Small intestine (tissue), 7 donors: ENCODE data around the gene NDUFV3. TPM values are rescaled to one million over a fixed set of nuclear protein-coding genes. Genes with fewer than 3 reads are reported as not detected.
"Not testable (repeated sequence)": the region's sequence is repeated elsewhere in the genome, so short reads cannot be mapped to it uniquely, and the experiment has no call there.

ENCODE experiments used
- DNase-seq, 2 donors: peaks; one replicate each; pipeline versions ENCODE4 v3.0.0 to v3.0.0-alpha.2; 2013
- FAIRE-seq: peaks from 2 replicates; lab custom pipeline; 2012; peaks lifted over from hg19 to GRCh38; lab: Jason Lieb, UNC
- H3K27ac ChIP-seq, 3 donors: one replicate each; pipeline ENCODE4 v1.5.1; 2013; ENCODE audit warnings: low read length in 2 of 3, mild to moderate bottlenecking in 2 of 3, control low read depth in 1 of 3, inconsistent platforms in 1 of 3, low read depth in 1 of 3, moderate library complexity in 1 of 3
- H3K27me3 ChIP-seq, 3 donors: one replicate each; pipeline ENCODE4 v1.6.1; 2013; ENCODE audit warnings: low read length in 3 of 3, inconsistent platforms in 1 of 3; ENCODE audit not compliant: control insufficient read depth in 3 of 3, insufficient read depth in 3 of 3
- H3K36me3 ChIP-seq, 3 donors: one replicate each; pipeline ENCODE4 v1.6.1; 2013; ENCODE audit warnings: low read length in 3 of 3, inconsistent platforms in 1 of 3, low read depth in 1 of 3, mild to moderate bottlenecking in 1 of 3, moderate library complexity in 1 of 3; ENCODE audit not compliant: control insufficient read depth in 3 of 3, insufficient read depth in 2 of 3
- H3K4me1 ChIP-seq, 3 donors: one replicate each; pipeline ENCODE4 v1.6.1; 2013; ENCODE audit warnings: low read length in 2 of 3, inconsistent platforms in 1 of 3, low read depth in 1 of 3, mild to moderate bottlenecking in 1 of 3, moderate library complexity in 1 of 3; ENCODE audit not compliant: control insufficient read depth in 3 of 3, insufficient read depth in 2 of 3
- H3K4me3 ChIP-seq, 3 donors: one replicate each; pipeline ENCODE4 v1.5.1; 2013; ENCODE audit warnings: low read length in 3 of 3, control low read depth in 1 of 3, inconsistent platforms in 1 of 3, low read depth in 1 of 3, mild to moderate bottlenecking in 1 of 3, moderate library complexity in 1 of 3
- H3K9me3 ChIP-seq, 2 donors: one replicate each; pipeline ENCODE4 v1.6.1; 2013; ENCODE audit warnings: low read depth in 1 of 2, low read length in 1 of 2; ENCODE audit not compliant: control insufficient read depth in 2 of 2, insufficient read depth in 1 of 2
- WGBS, 3 donors: extraction: QIAGEN DNeasy Blood & Tissue Kit; methylation state at CpG; one replicate each; pipeline ENCODE4 v1.1.7; 2013; 5-methylcytosine and 5-hydroxymethylcytosine counted together
- polyA plus RNA-seq, 4 donors: library from polyadenylated mRNA; stranded (reverse) in 3 of 4; unstranded in 1 of 4; fragments of 200-250 nt in 3 of 4; fragments of 120-200 nt in 1 of 4; gene quantifications; one replicate each; pipeline versions ENCODE4 v1.2.1 to v1.2.3, GENCODE V29; 2013
- donor health status: healthy with polysubstance abuse.
- donor health status: control.
- donor health status: control.
- donor health status: Bipolar disorder and iron deficiency.
- donor health status: healthy.

The NDUFV3 gene
- polyA plus RNA-seq, 4 donors = 15.9 to 29.2 (median 19.4) TPM

DNA sequence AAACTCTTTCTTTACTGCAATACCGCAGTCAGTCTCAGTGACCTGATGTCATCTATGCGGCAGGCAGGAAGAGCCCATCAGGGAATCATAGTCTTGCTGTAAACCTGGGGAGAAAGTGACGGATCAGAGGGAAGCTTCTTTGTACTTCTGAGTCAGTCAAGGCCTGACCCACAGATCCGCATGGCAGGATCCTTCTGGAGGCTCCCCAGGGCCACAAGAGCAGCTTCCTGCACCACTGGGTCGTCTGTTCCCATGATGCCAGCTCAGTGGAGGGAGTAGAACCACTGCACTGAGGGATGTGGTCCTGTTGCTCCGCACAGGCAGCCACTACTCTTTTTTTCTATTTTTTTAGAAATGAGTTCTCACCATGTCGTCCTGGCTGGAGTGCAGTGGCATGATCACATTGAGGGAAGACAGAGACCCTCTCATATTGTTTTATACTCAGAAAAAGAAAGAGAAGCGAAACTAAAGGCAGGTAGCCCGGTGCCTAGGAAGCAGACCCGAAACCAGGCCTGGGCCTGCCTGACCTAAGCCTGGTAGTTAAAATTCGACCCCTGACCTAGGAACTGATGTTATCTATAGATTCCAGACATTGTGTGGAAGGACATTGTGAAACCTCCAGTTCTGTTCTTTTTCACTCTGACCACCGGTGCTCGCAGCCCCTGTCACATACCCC is 38.6 kb downstream of the NDUFV3 start:
- no peaks in the 10 kb centered on the region for H3K27me3 ChIP-seq
- FAIRE-seq = no peak
- no peaks in the 10 kb centered on the region for H3K4me1 ChIP-seq
- no peaks in the 10 kb centered on the region for H3K36me3 ChIP-seq
- no peaks in the 10 kb centered on the region for H3K9me3 ChIP-seq
- H3K4me3 ChIP-seq = no peak overlapping the region
- WGBS, 3 donors = 85 to 92% (median 87%) methylated on average over 13 of the region's 13 CpGs
- H3K27ac ChIP-seq = no peak overlapping the region
- no peak for DNase-seq

DNA sequence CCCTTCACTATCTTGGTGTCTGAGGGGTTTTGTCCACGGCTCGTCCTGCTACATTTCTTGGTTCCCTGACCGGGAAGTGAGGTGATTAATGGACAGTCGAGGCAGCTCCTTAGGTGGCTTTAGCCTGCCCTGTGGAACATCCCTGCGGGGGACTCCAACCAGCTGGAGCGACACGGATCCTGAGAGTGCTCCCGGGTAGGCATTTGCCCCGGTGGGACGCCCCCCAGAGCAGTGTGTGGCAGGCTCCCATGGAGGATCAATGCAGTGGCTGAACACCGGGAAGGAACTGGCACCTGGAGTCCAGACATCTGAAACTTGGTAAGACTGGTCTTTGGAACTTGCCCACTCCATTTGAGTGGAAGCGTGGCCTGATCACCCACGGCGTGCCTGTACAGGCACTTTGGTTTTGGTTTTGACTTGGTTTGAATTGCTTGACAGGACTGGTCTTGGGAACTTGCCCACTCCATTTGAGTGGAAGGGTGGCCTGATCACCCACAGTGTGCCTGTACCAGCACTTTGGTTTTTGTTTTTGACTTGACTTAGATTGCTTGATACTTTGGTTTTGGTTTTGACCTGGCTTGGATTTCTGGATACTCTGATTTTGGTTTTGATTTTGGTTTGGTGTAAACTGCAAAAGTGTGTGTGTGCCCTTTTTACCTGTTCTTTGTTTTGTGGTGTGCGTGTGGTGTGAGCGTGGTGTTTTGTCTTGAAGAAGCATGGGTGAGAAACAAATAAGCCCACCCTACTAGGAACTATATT is 39.4 kb downstream of the NDUFV3 start:
- H3K27ac ChIP-seq, H3K4me1 ChIP-seq, DNase-seq, H3K36me3 ChIP-seq, H3K4me3 ChIP-seq, H3K27me3 ChIP-seq, FAIRE-seq, H3K9me3 ChIP-seq: not testable (repeated sequence)
- WGBS, 3 donors = 87 to 95% (median 92%) methylated on average over 16 of the region's 16 CpGs

DNA sequence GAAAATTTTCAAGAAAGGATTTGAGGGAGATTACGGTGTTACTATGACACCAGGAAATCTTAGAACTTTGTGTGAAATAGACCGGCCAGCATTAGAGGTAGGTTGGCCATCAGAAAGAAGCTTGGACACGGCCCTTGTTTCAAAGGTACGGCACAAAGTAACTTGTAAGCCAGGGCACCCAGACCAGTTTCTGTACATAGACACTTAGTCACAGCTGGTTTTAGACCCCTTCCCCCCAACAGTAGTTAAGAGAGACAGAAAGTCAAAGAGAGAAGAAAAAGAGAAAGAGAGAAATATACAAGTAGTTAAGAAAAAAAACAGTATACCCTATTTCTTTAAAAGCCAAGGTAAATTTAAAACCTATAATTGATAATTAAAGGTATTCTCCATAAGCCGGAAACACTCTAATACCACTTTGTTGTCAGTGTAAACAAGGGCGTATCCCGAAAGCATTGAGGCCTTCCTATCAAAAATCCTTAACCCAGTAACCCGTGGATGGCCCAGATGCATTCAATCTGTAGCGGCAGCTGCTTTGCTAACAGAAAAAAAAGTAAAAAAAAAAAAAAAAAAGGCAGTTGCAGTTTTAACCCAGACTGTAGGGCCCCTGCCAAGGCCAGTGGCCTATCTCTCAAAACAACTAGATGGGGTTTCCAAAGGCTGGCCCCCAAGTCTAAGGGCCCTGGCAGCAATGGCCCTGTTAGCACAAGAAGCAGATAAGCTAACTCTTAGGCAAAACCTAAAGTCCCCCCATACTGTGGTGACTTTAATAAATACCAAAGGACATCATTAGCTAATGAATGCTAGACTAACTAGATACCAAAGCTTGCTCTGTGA is 40.2 kb downstream of the NDUFV3 start:
- H3K4me1 ChIP-seq, H3K36me3 ChIP-seq, H3K9me3 ChIP-seq, FAIRE-seq, H3K27me3 ChIP-seq, H3K4me3 ChIP-seq, DNase-seq, H3K27ac ChIP-seq: not testable (repeated sequence)
- WGBS, 3 donors = 71 to 76% (median 74%) methylated on average over 7 to 9 of the region's 9 CpGs

DNA sequence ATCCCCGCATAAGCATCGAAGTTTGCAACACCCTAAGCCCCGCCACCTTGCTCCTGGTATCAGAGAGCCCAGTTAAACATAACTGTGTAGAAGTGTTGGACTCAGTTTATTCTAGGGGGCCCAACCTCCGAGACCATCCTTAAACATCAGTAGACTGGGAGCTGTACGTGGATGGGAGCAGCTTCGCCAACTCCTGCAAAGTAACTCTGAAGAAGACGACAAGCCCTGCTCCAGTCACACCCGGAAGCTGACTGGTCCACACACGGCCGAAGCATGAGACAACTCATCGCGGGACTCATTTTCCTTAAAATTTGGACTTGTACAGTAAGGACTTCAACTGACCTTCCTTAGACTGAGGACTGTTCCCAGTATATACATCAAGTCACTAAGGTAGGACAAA is 40.9 kb downstream of the NDUFV3 start:
- FAIRE-seq, H3K27ac ChIP-seq, H3K4me3 ChIP-seq, H3K9me3 ChIP-seq, DNase-seq, H3K27me3 ChIP-seq, H3K4me1 ChIP-seq, H3K36me3 ChIP-seq: not testable (repeated sequence)
- 93 to 96% (median 96%) methylated on average over 12 of the region's 12 CpGs for WGBS, 3 donors

DNA sequence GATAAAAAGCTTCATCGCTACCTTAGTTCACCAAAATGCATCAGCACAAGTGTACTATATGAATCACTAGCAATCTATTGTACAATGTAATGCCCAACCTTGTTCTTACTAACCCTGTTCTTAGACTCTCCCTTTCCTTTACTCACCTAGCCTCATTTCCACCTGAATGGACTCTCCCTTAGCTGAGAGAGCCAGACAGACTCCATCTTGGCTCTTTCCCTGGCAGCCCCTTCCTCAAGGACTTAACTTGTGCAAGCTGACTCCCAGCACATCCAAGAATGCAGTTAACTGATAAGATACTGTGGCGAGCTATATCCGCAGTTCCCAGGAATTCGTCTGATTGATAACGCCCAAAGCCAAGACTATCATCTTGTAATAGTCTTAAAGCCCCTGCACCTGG is 43.3 kb downstream of the NDUFV3 start:
- not testable (repeated sequence) for H3K36me3 ChIP-seq, FAIRE-seq, H3K4me1 ChIP-seq, H3K4me3 ChIP-seq, H3K27ac ChIP-seq, DNase-seq, H3K9me3 ChIP-seq, H3K27me3 ChIP-seq
- WGBS, 3 donors = 58 to 84% (median 77%) methylated on average over 2 to 5 of the region's 5 CpGs

DNA sequence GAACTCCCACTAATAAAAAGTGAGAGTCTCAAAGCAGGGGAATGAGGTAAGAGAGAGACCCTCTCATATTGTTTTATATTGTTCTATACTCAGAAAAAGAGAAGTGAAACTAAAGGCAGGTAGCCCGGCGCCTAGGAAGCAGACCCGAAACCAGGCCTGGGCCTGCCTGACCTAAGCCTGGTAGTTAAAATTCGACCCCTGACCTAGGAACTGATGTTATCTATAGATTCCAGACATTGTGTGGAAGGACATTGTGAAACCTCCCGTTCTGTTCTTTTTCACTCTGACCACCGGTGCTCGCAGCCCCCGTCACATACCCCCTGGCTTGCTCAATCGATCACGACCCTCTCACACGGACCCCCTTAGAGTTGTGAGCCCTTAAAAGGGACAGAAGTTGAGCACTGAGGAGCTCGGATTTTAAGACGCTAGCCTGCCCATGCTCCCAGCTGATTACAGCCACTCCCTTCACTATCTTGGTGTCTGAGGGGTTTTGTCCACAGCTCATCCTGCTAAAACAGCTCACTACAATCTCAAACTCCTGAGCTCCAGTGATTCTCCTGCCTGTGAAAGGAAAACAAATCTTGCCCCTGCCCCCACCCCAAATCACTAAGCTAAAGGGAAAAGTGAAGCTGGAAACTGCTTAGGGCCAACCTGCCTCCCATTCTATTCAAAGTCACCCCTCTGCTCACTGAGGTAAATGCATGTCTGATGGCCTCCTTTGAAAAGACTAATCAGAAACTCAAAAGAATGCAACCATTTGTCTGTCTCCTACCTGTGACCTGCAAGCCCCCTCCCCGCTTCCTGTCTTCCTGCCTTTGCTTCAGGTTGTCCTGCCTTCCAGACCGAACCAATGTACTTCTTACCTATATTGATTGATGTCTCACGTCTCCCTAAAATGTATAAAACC is 44.2 kb downstream of the NDUFV3 start:
- DNase-seq, H3K4me3 ChIP-seq, H3K27ac ChIP-seq, H3K9me3 ChIP-seq, H3K27me3 ChIP-seq, H3K36me3 ChIP-seq, H3K4me1 ChIP-seq, FAIRE-seq: not testable (repeated sequence)
- WGBS, 3 donors = 70 to 84% (median 81%) methylated on average over 16 of the region's 16 CpGs

DNA sequence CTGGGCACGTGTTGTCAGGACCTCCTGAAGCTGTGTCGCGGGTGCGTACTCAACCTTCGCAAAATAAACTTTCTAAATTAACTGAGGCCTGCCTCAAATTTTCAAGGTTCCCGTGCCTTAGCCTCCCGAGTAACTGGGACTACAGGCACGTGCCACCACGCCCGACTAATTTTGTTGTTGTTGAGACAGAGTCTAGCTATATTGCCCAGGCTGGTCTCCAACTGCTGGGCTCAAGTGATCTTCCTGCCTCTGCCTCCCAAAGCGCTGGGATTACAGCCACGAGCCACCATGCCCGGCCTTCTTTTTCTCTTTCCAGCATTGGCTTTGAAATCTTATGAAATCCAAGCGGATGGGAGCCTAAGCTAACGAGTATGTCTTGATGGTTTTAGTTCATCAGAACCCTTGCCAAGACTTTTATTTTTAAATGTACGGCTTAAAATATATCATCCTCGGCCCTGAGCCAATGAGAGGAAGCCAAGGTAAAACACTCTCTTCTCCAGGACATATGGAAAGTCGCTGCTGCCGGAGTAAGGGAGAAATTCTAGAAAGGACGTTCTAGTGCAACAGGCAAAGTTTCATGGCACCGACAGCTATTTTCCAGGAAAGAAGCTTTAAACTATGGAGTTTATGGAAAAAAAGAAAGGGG is 45.0 kb downstream of the NDUFV3 start:
- FAIRE-seq = no peak
- WGBS, 3 donors = 88 to 93% (median 92%) methylated on average over 21 of the region's 21 CpGs

More for the DNA sequence above, 45.0 kb downstream of the NDUFV3 start:
- H3K36me3 ChIP-seq = no peaks in the 10 kb centered on the region
- H3K4me3 ChIP-seq = no peak overlapping the region
- no peaks in the 10 kb centered on the region for H3K4me1 ChIP-seq
- no peaks in the 10 kb centered on the region for H3K9me3 ChIP-seq
- no peaks in the 10 kb centered on the region for H3K27me3 ChIP-seq
- no peak for DNase-seq
- no peak overlapping the region for H3K27ac ChIP-seq
